HepG2 (cell line): Measurements from ENCODE around the gene TM4SF1. TPM values are rescaled to one million over a fixed set of nuclear protein-coding genes. Genes with fewer than 3 reads are reported as not detected.
A peak's percentile ranks its signal among the peaks of the same experiment; 100 is the strongest.

Source experiments
- AGO2 ChIP-seq: fragments of 200-400 bp; formaldehyde crosslinking; optimal IDR thresholded peaks from 2 replicates; pipeline ENCODE3; 2017; ENCODE audit warnings: mild to moderate bottlenecking, low read depth, low read length, moderate library complexity
- ARHGAP35 ChIP-seq: sonication (generic); formaldehyde crosslinking; IDR thresholded peaks from 2 replicates; pipeline ENCODE4 v1.9.0; 2022; ENCODE audit warnings: mild to moderate bottlenecking, inconsistent platforms, moderate library complexity, missing genetic modification reagents, borderline replicate concordance
- ARID4A ChIP-seq: sonication (generic); formaldehyde crosslinking; IDR thresholded peaks from 2 replicates; pipeline ENCODE4 v1.5.0; 2020; ENCODE audit warnings: mild to moderate bottlenecking, missing genetic modification reagents, borderline replicate concordance
- ATM ChIP-seq: fragments of 450-650 bp; IDR thresholded peaks from 2 replicates; pipeline ENCODE4 v1.7.1; 2017; ENCODE audit warnings: mild to moderate bottlenecking, borderline replicate concordance
- FOSL1 ChIP-seq: sonication (generic); formaldehyde crosslinking; IDR thresholded peaks from 2 replicates; pipeline ENCODE4 v1.9.0; 2021; ENCODE audit warnings: missing genetic modification reagents, borderline replicate concordance
- GATAD2A ChIP-seq: IDR thresholded peaks from 2 replicates; pipeline ENCODE4 v1.6.1; 2016
- HDAC1 ChIP-seq: sonication (generic); formaldehyde crosslinking; IDR thresholded peaks from 2 replicates; pipeline ENCODE4 v1.5.1; 2020; ENCODE audit warnings: mild to moderate bottlenecking, missing genetic modification reagents
- HNRNPUL1 ChIP-seq: fragments of 200-400 bp; formaldehyde crosslinking; IDR thresholded peaks from 2 replicates; pipeline ENCODE4 v1.6.1; 2017; ENCODE audit warnings: low read depth, mild to moderate bottlenecking, low read length, moderate library complexity
- KAT7 ChIP-seq: IDR thresholded peaks from 2 replicates; pipeline ENCODE4 v1.6.1; 2018; ENCODE audit warnings: borderline replicate concordance, missing compliant biosample characterization
- NFIB ChIP-seq: sonication (generic); formaldehyde crosslinking; IDR thresholded peaks from 2 replicates; pipeline ENCODE4 v1.9.0; 2021; ENCODE audit warnings: missing genetic modification reagents, mild to moderate bottlenecking, borderline replicate concordance
- POLR2G ChIP-seq: fragments of 200-400 bp; formaldehyde crosslinking; IDR thresholded peaks from 2 replicates; pipeline ENCODE4 v1.6.1; 2018; ENCODE audit warnings: mild to moderate bottlenecking, low read depth, low read length, moderate library complexity
- PRDM15 ChIP-seq: sonication (generic); formaldehyde crosslinking; IDR thresholded peaks from 2 replicates; pipeline ENCODE4 v1.4.0; 2020; ENCODE audit warnings: missing genetic modification reagents
- RBM22 ChIP-seq: fragments of 200-400 bp; formaldehyde crosslinking; optimal IDR thresholded peaks from 2 replicates; pipeline ENCODE3; 2017; ENCODE audit warnings: mild to moderate bottlenecking, low read length, moderate library complexity
- RXRA ChIP-seq: sonication (generic); formaldehyde crosslinking; IDR thresholded peaks from 2 replicates; pipeline ENCODE4 v1.5.1; 2020; ENCODE audit warnings: missing genetic modification reagents
- RXRB ChIP-seq: IDR thresholded peaks from 2 replicates; pipeline ENCODE4 v1.6.1; 2016; ENCODE audit warnings: borderline replicate concordance, missing genetic modification reagents, missing compliant biosample characterization
- TSC22D2 ChIP-seq: sonication (generic); formaldehyde crosslinking; IDR thresholded peaks from 2 replicates; pipeline ENCODE4 v1.5.1; 2020; ENCODE audit warnings: missing genetic modification reagents, mild to moderate bottlenecking, borderline replicate concordance
- ZFP36L1 ChIP-seq: sonication (generic); formaldehyde crosslinking; IDR thresholded peaks from 2 replicates; pipeline ENCODE4 v1.8.0; 2022; ENCODE audit warnings: mild to moderate bottlenecking, missing genetic modification reagents, moderate library complexity
- ZNF17 ChIP-seq: sonication (generic); formaldehyde crosslinking; IDR thresholded peaks from 2 replicates; pipeline ENCODE4 v1.5.0; 2020; ENCODE audit warnings: mild to moderate bottlenecking, missing genetic modification reagents
- ZNF709 ChIP-seq: sonication (generic); formaldehyde crosslinking; IDR thresholded peaks from 2 replicates; pipeline ENCODE4 v1.5.0; 2020; ENCODE audit warnings: mild to moderate bottlenecking, missing genetic modification reagents
- polyA plus RNA-seq, 8 experiments: library from polyadenylated mRNA; depleted of rRNA in 3 of 8; stranded (reverse) in 7 of 8; unstranded in 1 of 8; fragments of >200 nt; fragmentation: Illumina TruSeq in 4 of 8; extraction: Trizol in 4 of 8; gene quantifications; 2 replicates each; pipeline versions ENCODE4 v1.2.1 to v1.2.3, GENCODE V29; 2011 to 2016; ENCODE audit warnings: low read depth in 4 of 8, missing spikeins in 1 of 8, mixed read lengths in 1 of 8; ENCODE audit not compliant: insufficient read depth in 1 of 8
- total RNA-seq, 5 experiments: library from RNA; depleted of rRNA; stranded (reverse); fragments of >200 nt; fragmentation: Illumina TruSeq; extraction: Trizol; gene quantifications; 2 replicates each; pipeline ENCODE4 v1.2.3, GENCODE V29; 2016; ENCODE audit warnings: low read depth in 1 of 5
- TF ChIP-seq, protein P1 (sequence below): sonication (generic); formaldehyde crosslinking; IDR thresholded peaks from 2 replicates; pipeline ENCODE4 v1.5.0; 2020; ENCODE audit warnings: mild to moderate bottlenecking, missing genetic modification reagents, moderate library complexity

The TM4SF1 gene
- total and polyA plus RNA-seq, 2 of the 13 experiments (the other 11 are each of a cell fraction or from before 2014, with no cell fraction given), result 431 to 1,359 TPM

DNA sequence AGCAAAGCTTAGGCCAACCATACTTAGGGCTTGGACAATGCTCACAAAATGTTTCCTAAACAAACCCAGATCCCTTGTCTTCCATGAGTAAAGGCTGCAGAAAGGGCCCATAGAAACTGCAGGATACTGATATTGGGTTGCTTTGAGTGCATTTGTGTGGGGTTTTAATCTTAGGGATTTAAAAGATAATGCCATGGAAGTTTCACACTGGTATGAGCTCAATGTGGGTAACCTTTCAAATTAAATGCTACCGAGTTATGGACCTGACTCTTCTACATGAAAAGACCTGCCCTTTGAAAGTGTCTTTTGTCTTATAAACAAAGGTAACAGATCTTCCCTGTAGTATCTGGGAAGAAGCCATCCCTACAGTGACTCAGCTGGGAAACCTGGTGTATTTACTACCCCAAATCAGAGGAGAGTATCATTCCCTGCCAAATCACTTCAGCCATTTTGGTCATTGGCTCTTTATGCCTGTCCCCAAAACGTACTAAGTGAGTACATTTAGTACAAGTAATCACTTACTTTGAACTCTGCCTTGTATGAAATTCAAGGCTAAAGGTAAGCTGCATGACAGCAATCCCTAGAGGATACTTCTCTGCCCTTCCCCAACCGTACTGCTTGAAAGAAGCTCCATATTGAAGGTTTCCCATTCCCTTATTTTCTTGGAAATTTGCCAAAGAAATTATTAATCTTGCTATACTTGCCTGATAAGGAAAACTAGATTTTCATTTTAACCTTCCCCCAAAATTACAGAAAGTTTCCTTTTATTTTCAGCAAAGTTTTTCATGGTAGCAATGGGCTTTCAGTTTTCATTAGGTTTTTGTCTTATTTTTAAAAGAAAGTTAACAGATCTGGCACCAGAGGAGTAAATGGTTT, 7.2 kb downstream of the TM4SF1 start (continued):
- no peak for TF ChIP-seq PRDM15
- 0 out of 2 replicates have a peak, but pooled peaks have one; percentile 7 for TF ChIP-seq ARID4A (CRISPR knock-in tag)
- TF ChIP-seq, protein P1, sequence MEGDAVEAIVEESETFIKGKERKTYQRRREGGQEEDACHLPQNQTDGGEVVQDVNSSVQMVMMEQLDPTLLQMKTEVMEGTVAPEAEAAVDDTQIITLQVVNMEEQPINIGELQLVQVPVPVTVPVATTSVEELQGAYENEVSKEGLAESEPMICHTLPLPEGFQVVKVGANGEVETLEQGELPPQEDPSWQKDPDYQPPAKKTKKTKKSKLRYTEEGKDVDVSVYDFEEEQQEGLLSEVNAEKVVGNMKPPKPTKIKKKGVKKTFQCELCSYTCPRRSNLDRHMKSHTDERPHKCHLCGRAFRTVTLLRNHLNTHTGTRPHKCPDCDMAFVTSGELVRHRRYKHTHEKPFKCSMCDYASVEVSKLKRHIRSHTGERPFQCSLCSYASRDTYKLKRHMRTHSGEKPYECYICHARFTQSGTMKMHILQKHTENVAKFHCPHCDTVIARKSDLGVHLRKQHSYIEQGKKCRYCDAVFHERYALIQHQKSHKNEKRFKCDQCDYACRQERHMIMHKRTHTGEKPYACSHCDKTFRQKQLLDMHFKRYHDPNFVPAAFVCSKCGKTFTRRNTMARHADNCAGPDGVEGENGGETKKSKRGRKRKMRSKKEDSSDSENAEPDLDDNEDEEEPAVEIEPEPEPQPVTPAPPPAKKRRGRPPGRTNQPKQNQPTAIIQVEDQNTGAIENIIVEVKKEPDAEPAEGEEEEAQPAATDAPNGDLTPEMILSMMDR, result no peak
- TF ChIP-seq ZNF709, result no peak
- peak; percentile 82 for TF ChIP-seq AGO2
- TF ChIP-seq HNRNPUL1, result 0 out of 2 replicates have a peak, but pooled peaks have one; percentile 14
- no peak for TF ChIP-seq NFIB (CRISPR knock-in tag)
- no peak for TF ChIP-seq TSC22D2 (CRISPR knock-in tag)
- TF ChIP-seq ARHGAP35 (CRISPR knock-in tag), result no peak
- TF ChIP-seq HDAC1 (CRISPR knock-in tag), result no peak
- TF ChIP-seq ZNF17 (CRISPR knock-in tag), result no peak
- 0 out of 2 replicates have a peak, but pooled peaks have one; percentile 4 for TF ChIP-seq GATAD2A (CRISPR knock-in tag)
- no peak for TF ChIP-seq ATM
- TF ChIP-seq ZFP36L1, result peak; percentile 45; the same call in 1 of the 2 replicates
- peak; percentile 86 for TF ChIP-seq POLR2G
- no peak for TF ChIP-seq FOSL1 (CRISPR knock-in tag)
- TF ChIP-seq KAT7 (CRISPR knock-in tag), result 0 out of 2 replicates have a peak, but pooled peaks have one; percentile 47
- TF ChIP-seq RXRA, result no peak
- peak; percentile 92 for TF ChIP-seq RBM22
- 0 out of 2 replicates have a peak, but pooled peaks have one; percentile 6 for TF ChIP-seq RXRB (CRISPR knock-in tag)
